ENCODE measurements around the gene KRT13. TPM values are rescaled to one million over a fixed set of nuclear protein-coding genes. Genes with fewer than 3 reads are reported as not detected.

KRT13 gene
- total and polyA plus RNA-seq, 10 of the 15 experiments (the other 5 are each of a cell fraction or from before 2014, with no cell fraction given), result not detected

DNA sequence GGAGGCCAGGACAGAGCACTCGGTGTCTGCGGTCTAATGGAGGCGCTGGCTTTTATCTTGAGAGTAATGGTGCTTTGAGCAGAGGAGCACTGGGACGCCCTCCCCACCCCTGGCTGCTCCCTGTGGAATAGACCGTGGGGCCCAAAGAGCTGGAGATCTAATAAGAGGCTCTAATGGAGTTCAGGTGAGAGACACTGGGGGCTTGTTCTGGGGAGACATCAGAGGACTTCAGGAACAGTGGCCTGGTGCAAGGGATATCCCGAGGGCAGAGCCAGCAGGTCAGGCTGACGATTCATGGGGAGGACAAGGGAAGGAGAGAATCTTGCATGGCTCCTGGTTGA lies 32.2 kb upstream of the KRT13 start:
- CTCF ChIA-PET, result no interaction called here
- DNase-seq (ENCODE audit: low read depth, low spot score) (no peak), ATAC-seq (no peak)

More for the DNA sequence above, 32.2 kb upstream of the KRT13 start:
- 19% methylated on average over 7 of the region's 7 CpGs for WGBS (ENCODE audit: insufficient coverage, insufficient replicate concordance, low lambda C conversion rate, missing lambda C conversion rate)
- H3K4me3 ChIP-seq, result no peak overlapping the region
- no peak overlapping the region for H3K9ac ChIP-seq (ENCODE audit: control insufficient read depth, insufficient read depth, low read length)
- H4K20me1 ChIP-seq (ENCODE audit: control insufficient read depth, insufficient read depth), result no peaks in the 10 kb centered on the region
- no peaks in the 10 kb centered on the region for H3K36me3 ChIP-seq (ENCODE audit: control insufficient read depth in 2 of 2, insufficient read depth in 2 of 2, low read length in 1 of 2)
- SMC1A ChIA-PET (ENCODE audit: uncharacterized antibody, unreplicated experiment), result interaction anchor here (1.2 kb wide), 1 partner anchor 12 kb away, joined by 3 read pairs; no protein-coding TSS in a partner anchor
- H3K4me2 ChIP-seq (ENCODE audit: control insufficient read depth, insufficient read depth), result no peak overlapping the region
- BruUV-seq (replicated peaks), result no TSS peak
- no peak overlapping the region for H3K27ac ChIP-seq (ENCODE audit: control insufficient read depth, insufficient read depth)
- no peaks in the 10 kb centered on the region for H3K4me1 ChIP-seq (ENCODE audit: control insufficient read depth, insufficient read depth, low read length)
- H2AFZ ChIP-seq (ENCODE audit: control insufficient read depth, low read depth, low read length), result no peak overlapping the region
- intact Hi-C loops (cut with micrococcal nuclease; ENCODE audit: unreplicated experiment), result no loop called here
- no peak for FAIRE-seq
- no peaks in the 10 kb centered on the region for H3K9me3 ChIP-seq (replicated peaks; ENCODE audit: control insufficient read depth, insufficient read depth, low read length)
- RAD21 ChIA-PET (ENCODE audit: unreplicated experiment), result no interaction called here
- H3K27me3 ChIP-seq (replicated peaks in 1 of 2; ENCODE audit: control insufficient read depth in 2 of 2, insufficient read depth in 2 of 2, low read length in 1 of 2), result peaks cover 0 to 2% of the 10 kb centered on the region in 2 experiments; a peak in 2 of 4 replicates
- in situ Hi-C loops (cut with MboI), result no loop called here
- TF ChIP-seq NFYA (IDR thresholded peaks at IDR 0.05; ENCODE audit: borderline replicate concordance, low read depth, low read length) (no peak), ZNF622 (IDR thresholded peaks at IDR 0.05) (no peak), RB1 (IDR thresholded peaks at IDR 0.05; ENCODE audit: borderline replicate concordance) (no peak), PAX8 (IDR thresholded peaks at IDR 0.05) (no peak), RBBP5 (conservative IDR thresholded peaks at IDR 0.05) (no peak), SRF (IDR thresholded peaks at IDR 0.05; ENCODE audit: low read depth in 2 of 2, low read length in 2 of 2) (no peak), ASH2L (IDR thresholded peaks at IDR 0.05; ENCODE audit: borderline replicate concordance, low read depth) (no peak), LARP7 (IDR thresholded peaks at IDR 0.05) (no peak), ZNF24 (IDR thresholded peaks at IDR 0.05) (no peak)
- TF ChIP-seq, protein P1, sequence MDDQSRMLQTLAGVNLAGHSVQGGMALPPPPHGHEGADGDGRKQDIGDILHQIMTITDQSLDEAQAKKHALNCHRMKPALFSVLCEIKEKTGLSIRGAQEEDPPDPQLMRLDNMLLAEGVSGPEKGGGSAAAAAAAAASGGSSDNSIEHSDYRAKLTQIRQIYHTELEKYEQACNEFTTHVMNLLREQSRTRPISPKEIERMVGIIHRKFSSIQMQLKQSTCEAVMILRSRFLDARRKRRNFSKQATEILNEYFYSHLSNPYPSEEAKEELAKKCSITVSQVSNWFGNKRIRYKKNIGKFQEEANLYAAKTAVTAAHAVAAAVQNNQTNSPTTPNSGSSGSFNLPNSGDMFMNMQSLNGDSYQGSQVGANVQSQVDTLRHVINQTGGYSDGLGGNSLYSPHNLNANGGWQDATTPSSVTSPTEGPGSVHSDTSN (IDR thresholded peaks at IDR 0.05; ENCODE audit: insufficient replicate concordance, low read depth, low read length), result no peak
- TF ChIP-seq, protein P2, sequence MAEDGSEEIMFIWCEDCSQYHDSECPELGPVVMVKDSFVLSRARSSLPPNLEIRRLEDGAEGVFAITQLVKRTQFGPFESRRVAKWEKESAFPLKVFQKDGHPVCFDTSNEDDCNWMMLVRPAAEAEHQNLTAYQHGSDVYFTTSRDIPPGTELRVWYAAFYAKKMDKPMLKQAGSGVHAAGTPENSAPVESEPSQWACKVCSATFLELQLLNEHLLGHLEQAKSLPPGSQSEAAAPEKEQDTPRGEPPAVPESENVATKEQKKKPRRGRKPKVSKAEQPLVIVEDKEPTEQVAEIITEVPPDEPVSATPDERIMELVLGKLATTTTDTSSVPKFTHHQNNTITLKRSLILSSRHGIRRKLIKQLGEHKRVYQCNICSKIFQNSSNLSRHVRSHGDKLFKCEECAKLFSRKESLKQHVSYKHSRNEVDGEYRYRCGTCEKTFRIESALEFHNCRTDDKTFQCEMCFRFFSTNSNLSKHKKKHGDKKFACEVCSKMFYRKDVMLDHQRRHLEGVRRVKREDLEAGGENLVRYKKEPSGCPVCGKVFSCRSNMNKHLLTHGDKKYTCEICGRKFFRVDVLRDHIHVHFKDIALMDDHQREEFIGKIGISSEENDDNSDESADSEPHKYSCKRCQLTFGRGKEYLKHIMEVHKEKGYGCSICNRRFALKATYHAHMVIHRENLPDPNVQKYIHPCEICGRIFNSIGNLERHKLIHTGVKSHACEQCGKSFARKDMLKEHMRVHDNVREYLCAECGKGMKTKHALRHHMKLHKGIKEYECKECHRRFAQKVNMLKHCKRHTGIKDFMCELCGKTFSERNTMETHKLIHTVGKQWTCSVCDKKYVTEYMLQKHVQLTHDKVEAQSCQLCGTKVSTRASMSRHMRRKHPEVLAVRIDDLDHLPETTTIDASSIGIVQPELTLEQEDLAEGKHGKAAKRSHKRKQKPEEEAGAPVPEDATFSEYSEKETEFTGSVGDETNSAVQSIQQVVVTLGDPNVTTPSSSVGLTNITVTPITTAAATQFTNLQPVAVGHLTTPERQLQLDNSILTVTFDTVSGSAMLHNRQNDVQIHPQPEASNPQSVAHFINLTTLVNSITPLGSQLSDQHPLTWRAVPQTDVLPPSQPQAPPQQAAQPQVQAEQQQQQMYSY (CRISPR knock-in tag; IDR thresholded peaks at IDR 0.05), result no peak
- TF ChIP-seq, protein P3, sequence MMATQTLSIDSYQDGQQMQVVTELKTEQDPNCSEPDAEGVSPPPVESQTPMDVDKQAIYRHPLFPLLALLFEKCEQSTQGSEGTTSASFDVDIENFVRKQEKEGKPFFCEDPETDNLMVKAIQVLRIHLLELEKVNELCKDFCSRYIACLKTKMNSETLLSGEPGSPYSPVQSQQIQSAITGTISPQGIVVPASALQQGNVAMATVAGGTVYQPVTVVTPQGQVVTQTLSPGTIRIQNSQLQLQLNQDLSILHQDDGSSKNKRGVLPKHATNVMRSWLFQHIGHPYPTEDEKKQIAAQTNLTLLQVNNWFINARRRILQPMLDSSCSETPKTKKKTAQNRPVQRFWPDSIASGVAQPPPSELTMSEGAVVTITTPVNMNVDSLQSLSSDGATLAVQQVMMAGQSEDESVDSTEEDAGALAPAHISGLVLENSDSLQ (IDR thresholded peaks at IDR 0.05), result no peak
- TF ChIP-seq, protein P4, sequence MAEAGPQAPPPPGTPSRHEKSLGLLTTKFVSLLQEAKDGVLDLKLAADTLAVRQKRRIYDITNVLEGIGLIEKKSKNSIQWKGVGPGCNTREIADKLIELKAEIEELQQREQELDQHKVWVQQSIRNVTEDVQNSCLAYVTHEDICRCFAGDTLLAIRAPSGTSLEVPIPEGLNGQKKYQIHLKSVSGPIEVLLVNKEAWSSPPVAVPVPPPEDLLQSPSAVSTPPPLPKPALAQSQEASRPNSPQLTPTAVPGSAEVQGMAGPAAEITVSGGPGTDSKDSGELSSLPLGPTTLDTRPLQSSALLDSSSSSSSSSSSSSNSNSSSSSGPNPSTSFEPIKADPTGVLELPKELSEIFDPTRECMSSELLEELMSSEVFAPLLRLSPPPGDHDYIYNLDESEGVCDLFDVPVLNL (IDR thresholded peaks at IDR 0.05; ENCODE audit: low read depth, low read length), result no peak
- TF ChIP-seq, protein P5, sequence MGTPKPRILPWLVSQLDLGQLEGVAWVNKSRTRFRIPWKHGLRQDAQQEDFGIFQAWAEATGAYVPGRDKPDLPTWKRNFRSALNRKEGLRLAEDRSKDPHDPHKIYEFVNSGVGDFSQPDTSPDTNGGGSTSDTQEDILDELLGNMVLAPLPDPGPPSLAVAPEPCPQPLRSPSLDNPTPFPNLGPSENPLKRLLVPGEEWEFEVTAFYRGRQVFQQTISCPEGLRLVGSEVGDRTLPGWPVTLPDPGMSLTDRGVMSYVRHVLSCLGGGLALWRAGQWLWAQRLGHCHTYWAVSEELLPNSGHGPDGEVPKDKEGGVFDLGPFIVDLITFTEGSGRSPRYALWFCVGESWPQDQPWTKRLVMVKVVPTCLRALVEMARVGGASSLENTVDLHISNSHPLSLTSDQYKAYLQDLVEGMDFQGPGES (IDR thresholded peaks at IDR 0.05), result no peak
- TF ChIP-seq, protein P6, sequence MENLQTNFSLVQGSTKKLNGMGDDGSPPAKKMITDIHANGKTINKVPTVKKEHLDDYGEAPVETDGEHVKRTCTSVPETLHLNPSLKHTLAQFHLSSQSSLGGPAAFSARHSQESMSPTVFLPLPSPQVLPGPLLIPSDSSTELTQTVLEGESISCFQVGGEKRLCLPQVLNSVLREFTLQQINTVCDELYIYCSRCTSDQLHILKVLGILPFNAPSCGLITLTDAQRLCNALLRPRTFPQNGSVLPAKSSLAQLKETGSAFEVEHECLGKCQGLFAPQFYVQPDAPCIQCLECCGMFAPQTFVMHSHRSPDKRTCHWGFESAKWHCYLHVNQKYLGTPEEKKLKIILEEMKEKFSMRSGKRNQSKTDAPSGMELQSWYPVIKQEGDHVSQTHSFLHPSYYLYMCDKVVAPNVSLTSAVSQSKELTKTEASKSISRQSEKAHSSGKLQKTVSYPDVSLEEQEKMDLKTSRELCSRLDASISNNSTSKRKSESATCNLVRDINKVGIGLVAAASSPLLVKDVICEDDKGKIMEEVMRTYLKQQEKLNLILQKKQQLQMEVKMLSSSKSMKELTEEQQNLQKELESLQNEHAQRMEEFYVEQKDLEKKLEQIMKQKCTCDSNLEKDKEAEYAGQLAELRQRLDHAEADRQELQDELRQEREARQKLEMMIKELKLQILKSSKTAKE (IDR thresholded peaks at IDR 0.05; ENCODE audit: low read depth, poor library complexity, severe bottlenecking), result no peak
- POLR2A ChIA-PET, result interaction anchor here (0.6 kb wide), 1 partner anchor 130 kb away, joined by 4 read pairs; no protein-coding TSS in a partner anchor
- H3K79me2 ChIP-seq (ENCODE audit: control insufficient read depth, insufficient read depth, low read length), result no peaks in the 10 kb centered on the region
